Liver (tissue), 9 donors: Measurements from ENCODE around the gene THRAP3. TPM values are rescaled to one million over a fixed set of nuclear protein-coding genes. Genes with fewer than 3 reads are reported as not detected.
A peak's percentile ranks its signal among the peaks of the same experiment; 100 is the strongest.

Experiments
- DNase-seq: peaks from one replicate; pipeline ENCODE4 v3.0.0-alpha.2; 2017; ENCODE audit warnings: low spot score
- H3K27ac ChIP-seq, 2 donors: one replicate each; pipeline ENCODE4 v1.7.0; 2013; ENCODE audit warnings: inconsistent platforms in 2 of 2, low read length in 2 of 2, control low read depth in 1 of 2, low read depth in 1 of 2, mild to moderate bottlenecking in 1 of 2
- H3K27me3 ChIP-seq, 4 donors: one replicate each; pipeline versions ENCODE4 v1.6.1 to v1.7.0; 2013; ENCODE audit warnings: low read length in 3 of 4, inconsistent platforms in 1 of 4, mild to moderate bottlenecking in 1 of 4, moderate library complexity in 1 of 4; ENCODE audit not compliant: control insufficient read depth in 4 of 4, insufficient read depth in 4 of 4
- H3K36me3 ChIP-seq, 4 donors: one replicate each; pipeline versions ENCODE4 v1.6.1 to v1.7.0; 2013; ENCODE audit warnings: low read length in 3 of 4, mild to moderate bottlenecking in 3 of 4, low read depth in 1 of 4, moderate library complexity in 1 of 4; ENCODE audit not compliant: control insufficient read depth in 4 of 4, insufficient read depth in 3 of 4
- H3K4me1 ChIP-seq, 4 donors: one replicate each; pipeline versions ENCODE4 v1.6.1 to v1.7.0; 2013; ENCODE audit warnings: low read length in 3 of 4, mild to moderate bottlenecking in 3 of 4, moderate library complexity in 1 of 4; ENCODE audit not compliant: control insufficient read depth in 4 of 4, insufficient read depth in 4 of 4
- H3K4me3 ChIP-seq, 3 donors: one replicate each; pipeline versions ENCODE4 v1.6.1 to v1.7.0; 2013; ENCODE audit warnings: low read length in 3 of 3, control low read depth in 1 of 3, low read depth in 1 of 3, mild to moderate bottlenecking in 1 of 3
- H3K9ac ChIP-seq, 2 donors: one replicate each; pipeline ENCODE4 v1.7.0; 2013; ENCODE audit warnings: low read length in 2 of 2, mild to moderate bottlenecking in 2 of 2, moderate library complexity in 2 of 2, control low read depth in 1 of 2, low read depth in 1 of 2
- H3K9me3 ChIP-seq, 4 donors: one replicate each; pipeline versions ENCODE4 v1.6.1 to v1.7.0; 2013; ENCODE audit warnings: low read length in 3 of 4; ENCODE audit not compliant: control insufficient read depth in 4 of 4
- CTCF ChIP-seq: fragments of 150-350 bp; IDR thresholded peaks from 2 replicates; pipeline ENCODE4 v1.5.1; 2017; ENCODE audit warnings: improper control_type of control experiment, low read depth, low read length; ENCODE audit not compliant: missing input control
- EGR1 ChIP-seq, 2 donors: IDR thresholded peaks; 2 replicates each; pipeline ENCODE4 v1.6.1; 2016 to 2018; ENCODE audit warnings: antibody characterized with exemption in 2 of 2, low read depth in 2 of 2
- FOXA1 ChIP-seq: IDR thresholded peaks from 2 replicates; pipeline ENCODE4 v1.6.1; 2016; ENCODE audit warnings: antibody characterized with exemption
- FOXA2 ChIP-seq: IDR thresholded peaks from 2 replicates; pipeline ENCODE4 v1.6.1; 2016; ENCODE audit warnings: antibody characterized with exemption
- GABPA ChIP-seq, 2 donors: IDR thresholded peaks in 1 of 2; conservative IDR thresholded peaks in 1 of 2; 2 replicates each; pipeline ENCODE4 v1.6.1; 2016; ENCODE audit warnings: antibody characterized with exemption in 2 of 2, mild to moderate bottlenecking in 1 of 2, moderate library complexity in 1 of 2
- HNF4G ChIP-seq: IDR thresholded peaks from 2 replicates; pipeline ENCODE4 v1.6.1; 2016; ENCODE audit warnings: antibody characterized with exemption
- JUND ChIP-seq, 2 donors: IDR thresholded peaks; 2 replicates each; pipeline ENCODE4 v1.6.1; 2016; ENCODE audit warnings: antibody characterized with exemption in 2 of 2
- MAX ChIP-seq: IDR thresholded peaks from 2 replicates; pipeline ENCODE4 v1.6.1; 2016; ENCODE audit warnings: antibody characterized with exemption
- RAD21 ChIP-seq, 2 donors: IDR thresholded peaks; 2 replicates each; pipeline ENCODE4 v1.6.1; 2016; ENCODE audit warnings: antibody characterized with exemption in 2 of 2, mild to moderate bottlenecking in 2 of 2
- SP1 ChIP-seq: IDR thresholded peaks from 2 replicates; pipeline ENCODE4 v1.6.1; 2018; ENCODE audit warnings: antibody characterized with exemption, mild to moderate bottlenecking
- TAF1 ChIP-seq: conservative IDR thresholded peaks from 2 replicates; pipeline ENCODE4 v1.6.1; 2016; ENCODE audit warnings: antibody characterized with exemption, mild to moderate bottlenecking
- YY1 ChIP-seq: IDR thresholded peaks from 2 replicates; pipeline ENCODE4 v1.6.1; 2016; ENCODE audit warnings: antibody characterized with exemption, mild to moderate bottlenecking
- WGBS: extraction: QIAGEN DNeasy Blood & Tissue Kit; methylation state at CpG from one replicate; pipeline ENCODE4 v1.1.7; 2013; 5-methylcytosine and 5-hydroxymethylcytosine counted together
- polyA plus RNA-seq, 2 donors: library from polyadenylated mRNA; stranded (reverse) in 1 of 2; unstranded in 1 of 2; fragments of 200-250 nt in 1 of 2; fragments of >200 nt in 1 of 2; fragmentation: Nextera tagmentation in 1 of 2; extraction: Ambion mirVana in 1 of 2; gene quantifications; one replicate each; pipeline versions ENCODE4 v1.2.1 to v1.2.3, GENCODE V29; 2013 to 2015
- total RNA-seq, 2 donors: library from RNA; depleted of rRNA; stranded (reverse); fragments of >200 nt; gene quantifications; one replicate each; pipeline ENCODE4 v1.2.3, GENCODE V29; 2014
- donor health status: healthy.
- donor health status: healthy.
- donor health status: healthy.
- donor health status: healthy.
- donor health status: healthy.

THRAP3 gene
- total and polyA plus RNA-seq, 4 donors = 21.3 to 55.1 (median 45.8) TPM

- Histone ChIP-seq H3K36me3 (peaks cover 8 to 62% (median 56%) of the 10 kb centered on the region in 4 donors), H3K27ac (peak overlapping the region in 1 of 2 donors; percentile 38), H3K27me3 (no peaks in the 10 kb centered on the region), H3K9ac (peak overlapping the region in 1 of 2 donors; percentile 22), H3K9me3 (no peaks in the 10 kb centered on the region), H3K4me1 (peaks cover 2 to 15% (median 12%) of the 10 kb centered on the region in 4 donors), H3K4me3 (no peak overlapping the region)
- TF ChIP-seq RAD21 (IDR thresholded peaks at IDR 0.05) (peak; percentile 93), JUND (IDR thresholded peaks at IDR 0.05) (peak in 1 of 2 donors; percentile 13), CTCF (peak; percentile 67), HNF4G (no peak)
- WGBS = 42% methylated on average over 7 of the region's 7 CpGs
- DNase-seq = peak; percentile 66
Measured at GRCh38 chr1:36285443-36286101, 61.3 kb downstream of the THRAP3 start.

GRCh38 chr1:36286802-36287201, 62.6 kb downstream of the THRAP3 start:
- Histone ChIP-seq H3K4me1 (peaks cover 2 to 14% (median 11%) of the 10 kb centered on the region in 4 donors), H3K4me3 (no peak overlapping the region), H3K27ac (no peak overlapping the region), H3K9ac (no peak overlapping the region), H3K9me3 (no peaks in the 10 kb centered on the region), H3K36me3 (peaks cover 14 to 72% (median 68%) of the 10 kb centered on the region in 4 donors), H3K27me3 (no peaks in the 10 kb centered on the region)
- WGBS = 95% methylated on average over 13 of the region's 13 CpGs
- no peak for DNase-seq
- TF ChIP-seq JUND (IDR thresholded peaks at IDR 0.05) = no peak
- TF ChIP-seq SP1 = no peak
- no peak for TF ChIP-seq FOXA2
- TF ChIP-seq MAX = no peak
- no peak for TF ChIP-seq GABPA (IDR thresholded peaks at IDR 0.05 in 1 of 2, conservative IDR thresholded peaks at IDR 0.05 in 1 of 2)
- TF ChIP-seq CTCF = no peak
- no peak for TF ChIP-seq FOXA1
- TF ChIP-seq YY1 = no peak
- TF ChIP-seq HNF4G = no peak
- TF ChIP-seq EGR1 (IDR thresholded peaks at IDR 0.05; ENCODE audit: low read depth in 2 of 2) = no peak

GRCh38 chr1:36287595-36287994, 63.4 kb downstream of the THRAP3 start:
- 97% methylated on average over 5 of the region's 5 CpGs for WGBS
- Histone ChIP-seq H3K4me1 (peaks cover 0 to 11% (median 9%) of the 10 kb centered on the region in 4 donors), H3K9ac (no peak overlapping the region), H3K27ac (no peak overlapping the region), H3K27me3 (no peaks in the 10 kb centered on the region), H3K36me3 (peaks cover 14 to 78% (median 72%) of the 10 kb centered on the region in 4 donors), H3K4me3 (no peak overlapping the region), H3K9me3 (no peaks in the 10 kb centered on the region)
- TF ChIP-seq HNF4G = no peak
- no peak for TF ChIP-seq GABPA (IDR thresholded peaks at IDR 0.05 in 1 of 2, conservative IDR thresholded peaks at IDR 0.05 in 1 of 2)
- no peak for TF ChIP-seq JUND (IDR thresholded peaks at IDR 0.05)
- no peak for TF ChIP-seq YY1
- no peak for TF ChIP-seq TAF1
- no peak for DNase-seq
